GM12878 (cell line): ENCODE data around the gene RALGPS1. TPM values are rescaled to one million over a fixed set of nuclear protein-coding genes. Genes with fewer than 3 reads are reported as not detected.

Source experiments
- BCL3 ChIP-seq: IDR thresholded peaks from 2 replicates; pipeline ENCODE4 v1.6.1; 2011; ENCODE audit warnings: borderline replicate concordance, low read depth, mild to moderate bottlenecking, moderate library complexity, low read length; ENCODE audit not compliant: insufficient read depth, poor library complexity, severe bottlenecking
- NR2C1 ChIP-seq: fragments of 450-650 bp; IDR thresholded peaks from 2 replicates; pipeline ENCODE4 v1.6.1; 2017; ENCODE audit warnings: antibody characterized with exemption, mild to moderate bottlenecking, moderate library complexity
- SMAD5 ChIP-seq: IDR thresholded peaks from 2 replicates; pipeline ENCODE4 v1.6.1; 2016; ENCODE audit warnings: antibody characterized with exemption, low read depth
- polyA plus RNA-seq, 11 experiments: library from polyadenylated mRNA; depleted of rRNA in 4 of 11; unstranded in 6 of 11; stranded (reverse) in 5 of 11; fragments of >200 nt; fragmentation: Nextera tagmentation in 4 of 11; fragmentation: Illumina TruSeq in 1 of 11; extraction: Ambion mirVana in 4 of 11; extraction: Trizol in 1 of 11; gene quantifications; 1 replicate in 1 of 11; 2 replicates in 10 of 11; pipeline versions ENCODE4 v1.2.1 to v1.2.3, GENCODE V29; 2011 to 2016; ENCODE audit warnings: inconsistent platforms in 2 of 11, missing spikeins in 2 of 11, low read depth in 1 of 11
- total RNA-seq, 4 experiments: library from RNA; depleted of rRNA in 3 of 4; stranded (reverse); fragments of >200 nt in 3 of 4; fragmentation: Illumina TruSeq in 1 of 4; extraction: Trizol in 1 of 4; gene quantifications; 2 replicates each; pipeline versions ENCODE4 v1.2.1 to v1.2.3, GENCODE V29; 2013 to 2021
- TF ChIP-seq, protein P1 (sequence below): fragments of 450-650 bp; formaldehyde crosslinking; IDR thresholded peaks from 2 replicates; pipeline ENCODE4 v1.4.0; 2020; ENCODE audit warnings: mild to moderate bottlenecking, moderate library complexity
- TF ChIP-seq, protein P2 (sequence below): IDR thresholded peaks from 2 replicates; pipeline ENCODE4 v1.6.1; 2012; ENCODE audit warnings: low read depth, low read length, improper control_type of control experiment

The RALGPS1 gene
- total and polyA plus RNA-seq, 10 of the 15 experiments (the other 5 are each of a cell fraction or from before 2014, with no cell fraction given): 0.13 to 5.6 (median 2.7) TPM

DNA sequence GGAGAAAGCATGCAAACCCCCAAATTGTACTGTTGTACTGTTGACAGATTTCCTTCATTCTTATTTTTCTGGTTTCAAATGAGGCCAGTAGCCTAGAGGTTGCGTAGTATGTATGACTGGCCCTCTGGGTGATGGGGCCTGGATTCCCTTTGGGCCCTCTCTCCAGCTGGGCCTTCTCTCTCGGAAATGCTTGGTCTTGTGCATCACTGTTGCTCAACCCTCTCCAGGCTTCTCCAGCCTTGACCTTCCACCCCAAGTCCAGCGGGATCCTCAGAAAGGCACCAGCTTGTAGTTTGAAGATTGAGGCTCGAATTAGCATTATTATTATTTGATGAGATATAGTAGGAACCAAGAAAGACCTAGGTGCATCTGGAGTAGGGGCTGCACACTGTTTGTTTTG lies 120.8 kb downstream of the RALGPS1 start (continued):
- TF ChIP-seq BCL3 (no peak), NR2C1 (no peak), SMAD5 (no peak)
- TF ChIP-seq, protein P1, sequence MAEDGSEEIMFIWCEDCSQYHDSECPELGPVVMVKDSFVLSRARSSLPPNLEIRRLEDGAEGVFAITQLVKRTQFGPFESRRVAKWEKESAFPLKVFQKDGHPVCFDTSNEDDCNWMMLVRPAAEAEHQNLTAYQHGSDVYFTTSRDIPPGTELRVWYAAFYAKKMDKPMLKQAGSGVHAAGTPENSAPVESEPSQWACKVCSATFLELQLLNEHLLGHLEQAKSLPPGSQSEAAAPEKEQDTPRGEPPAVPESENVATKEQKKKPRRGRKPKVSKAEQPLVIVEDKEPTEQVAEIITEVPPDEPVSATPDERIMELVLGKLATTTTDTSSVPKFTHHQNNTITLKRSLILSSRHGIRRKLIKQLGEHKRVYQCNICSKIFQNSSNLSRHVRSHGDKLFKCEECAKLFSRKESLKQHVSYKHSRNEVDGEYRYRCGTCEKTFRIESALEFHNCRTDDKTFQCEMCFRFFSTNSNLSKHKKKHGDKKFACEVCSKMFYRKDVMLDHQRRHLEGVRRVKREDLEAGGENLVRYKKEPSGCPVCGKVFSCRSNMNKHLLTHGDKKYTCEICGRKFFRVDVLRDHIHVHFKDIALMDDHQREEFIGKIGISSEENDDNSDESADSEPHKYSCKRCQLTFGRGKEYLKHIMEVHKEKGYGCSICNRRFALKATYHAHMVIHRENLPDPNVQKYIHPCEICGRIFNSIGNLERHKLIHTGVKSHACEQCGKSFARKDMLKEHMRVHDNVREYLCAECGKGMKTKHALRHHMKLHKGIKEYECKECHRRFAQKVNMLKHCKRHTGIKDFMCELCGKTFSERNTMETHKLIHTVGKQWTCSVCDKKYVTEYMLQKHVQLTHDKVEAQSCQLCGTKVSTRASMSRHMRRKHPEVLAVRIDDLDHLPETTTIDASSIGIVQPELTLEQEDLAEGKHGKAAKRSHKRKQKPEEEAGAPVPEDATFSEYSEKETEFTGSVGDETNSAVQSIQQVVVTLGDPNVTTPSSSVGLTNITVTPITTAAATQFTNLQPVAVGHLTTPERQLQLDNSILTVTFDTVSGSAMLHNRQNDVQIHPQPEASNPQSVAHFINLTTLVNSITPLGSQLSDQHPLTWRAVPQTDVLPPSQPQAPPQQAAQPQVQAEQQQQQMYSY (CRISPR knock-in tag): no peak
- TF ChIP-seq, protein P2, sequence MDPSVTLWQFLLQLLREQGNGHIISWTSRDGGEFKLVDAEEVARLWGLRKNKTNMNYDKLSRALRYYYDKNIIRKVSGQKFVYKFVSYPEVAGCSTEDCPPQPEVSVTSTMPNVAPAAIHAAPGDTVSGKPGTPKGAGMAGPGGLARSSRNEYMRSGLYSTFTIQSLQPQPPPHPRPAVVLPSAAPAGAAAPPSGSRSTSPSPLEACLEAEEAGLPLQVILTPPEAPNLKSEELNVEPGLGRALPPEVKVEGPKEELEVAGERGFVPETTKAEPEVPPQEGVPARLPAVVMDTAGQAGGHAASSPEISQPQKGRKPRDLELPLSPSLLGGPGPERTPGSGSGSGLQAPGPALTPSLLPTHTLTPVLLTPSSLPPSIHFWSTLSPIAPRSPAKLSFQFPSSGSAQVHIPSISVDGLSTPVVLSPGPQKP: no peak
- TF ChIP-seq, all 136 proteins: peak for 0
